IPS DF 6.9 (cell line): ENCODE measurements around the gene DDX49.

Experiments
- DNase-seq: peaks from one replicate; pipeline ENCODE4 v3.0.0-alpha.2; 2013; ENCODE audit warnings: low read depth, low spot score
- H3K27ac ChIP-seq: one replicate; pipeline ENCODE4 v1.5.1; 2013; ENCODE audit warnings: low read length, control low read depth
- H3K27me3 ChIP-seq: 2 replicates; pipeline ENCODE4 v1.6.1; 2013; ENCODE audit warnings: mild to moderate bottlenecking, low read length; ENCODE audit not compliant: control insufficient read depth, insufficient read depth
- H3K36me3 ChIP-seq: 2 replicates; pipeline ENCODE4 v1.6.1; 2013; ENCODE audit warnings: low read length; ENCODE audit not compliant: control insufficient read depth, insufficient read depth
- H3K4me1 ChIP-seq: 2 replicates; pipeline ENCODE4 v1.6.1; 2013; ENCODE audit warnings: low read length; ENCODE audit not compliant: control insufficient read depth, insufficient read depth
- H3K4me3 ChIP-seq: 2 replicates; pipeline ENCODE4 v1.5.1; 2013; ENCODE audit warnings: mild to moderate bottlenecking, low read length
- H3K9me3 ChIP-seq: 2 replicates; pipeline ENCODE4 v1.6.1; 2013; ENCODE audit warnings: low read length, inconsistent platforms; ENCODE audit not compliant: control insufficient read depth, insufficient read depth
- WGBS: extraction: QIAGEN DNeasy Blood & Tissue Kit; methylation state at CpG from one replicate; pipeline ENCODE4 v1.1.7; 2013; ENCODE audit warnings: mixed read lengths, missing lambda C conversion rate; ENCODE audit not compliant: insufficient read length, insufficient coverage; 5-methylcytosine and 5-hydroxymethylcytosine counted together

DDX49 gene

DNA sequence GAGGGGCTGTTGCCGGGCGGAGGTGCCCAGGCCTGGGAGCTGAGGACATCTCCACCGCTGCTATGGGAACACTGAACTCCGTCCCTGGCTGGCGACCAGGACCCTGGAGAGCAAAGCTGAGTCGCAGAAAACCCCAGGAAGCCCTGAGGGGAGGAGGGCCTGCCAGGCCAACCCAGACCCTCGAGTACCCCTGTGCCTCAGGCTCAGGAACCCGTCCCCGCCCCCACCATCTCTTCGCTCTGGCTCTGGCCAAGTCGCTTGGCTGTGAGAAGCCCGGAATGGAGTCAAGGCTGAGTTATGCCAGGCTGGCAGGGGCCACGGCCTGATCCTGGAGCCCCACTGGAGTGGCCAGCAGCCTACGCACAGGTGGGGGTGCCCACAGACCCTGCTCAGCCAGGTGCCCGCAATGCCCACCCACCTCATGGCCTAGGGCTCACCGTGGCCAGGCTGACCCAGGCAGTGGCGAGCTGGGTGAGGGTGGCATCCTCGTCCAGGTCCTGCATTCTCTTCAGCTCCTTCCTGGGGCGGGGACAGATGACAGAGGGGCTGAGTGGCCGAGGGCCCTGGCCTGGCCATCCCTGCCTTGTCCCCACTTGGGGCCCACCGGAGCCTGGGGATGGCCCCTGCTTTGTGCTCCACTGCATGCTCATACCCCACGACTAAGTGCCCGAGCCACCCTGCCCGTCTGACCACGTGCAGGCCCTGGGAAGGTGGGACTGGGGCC, 15.0 kb upstream of the DDX49 start:
- DNase-seq = no peak
- Histone ChIP-seq H3K4me1 (no peaks in the 10 kb centered on the region), H3K9me3 (no peaks in the 10 kb centered on the region), H3K4me3 (no peak overlapping the region), H3K27me3 (no peaks in the 10 kb centered on the region), H3K27ac (no peak overlapping the region), H3K36me3 (peaks cover 25% of the 10 kb centered on the region)
- no CpG with 5 or more reads among the region's 25 CpGs for WGBS

DNA sequence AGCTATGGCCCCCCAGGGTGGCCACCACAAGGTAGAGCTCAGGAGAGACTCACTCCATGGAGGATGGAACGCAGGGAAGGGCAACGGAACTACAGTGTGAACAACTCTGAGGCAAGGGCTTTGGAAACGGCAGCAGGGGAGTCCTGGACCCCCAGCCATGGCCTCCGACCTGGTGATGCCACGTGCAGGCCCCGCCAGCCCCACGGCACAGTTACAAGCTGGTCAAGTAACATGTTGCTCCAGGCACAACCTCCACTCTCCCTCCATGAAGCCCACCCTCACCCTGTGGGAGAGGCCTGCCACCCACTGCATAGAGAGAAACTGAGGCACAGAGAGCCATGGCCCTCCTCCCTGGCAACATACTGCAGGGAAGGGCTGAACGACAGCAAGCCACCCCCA, 14.5 kb upstream of the DDX49 start:
- peaks cover 25% of the 10 kb centered on the region for H3K36me3 ChIP-seq
- H3K4me1 ChIP-seq = no peaks in the 10 kb centered on the region
- no peaks in the 10 kb centered on the region for H3K9me3 ChIP-seq
- H3K27ac ChIP-seq = no peak overlapping the region
- no peaks in the 10 kb centered on the region for H3K27me3 ChIP-seq
- no peak overlapping the region for H3K4me3 ChIP-seq
- WGBS = no CpG with 5 or more reads among the region's 8 CpGs
- no peak for DNase-seq

DNA sequence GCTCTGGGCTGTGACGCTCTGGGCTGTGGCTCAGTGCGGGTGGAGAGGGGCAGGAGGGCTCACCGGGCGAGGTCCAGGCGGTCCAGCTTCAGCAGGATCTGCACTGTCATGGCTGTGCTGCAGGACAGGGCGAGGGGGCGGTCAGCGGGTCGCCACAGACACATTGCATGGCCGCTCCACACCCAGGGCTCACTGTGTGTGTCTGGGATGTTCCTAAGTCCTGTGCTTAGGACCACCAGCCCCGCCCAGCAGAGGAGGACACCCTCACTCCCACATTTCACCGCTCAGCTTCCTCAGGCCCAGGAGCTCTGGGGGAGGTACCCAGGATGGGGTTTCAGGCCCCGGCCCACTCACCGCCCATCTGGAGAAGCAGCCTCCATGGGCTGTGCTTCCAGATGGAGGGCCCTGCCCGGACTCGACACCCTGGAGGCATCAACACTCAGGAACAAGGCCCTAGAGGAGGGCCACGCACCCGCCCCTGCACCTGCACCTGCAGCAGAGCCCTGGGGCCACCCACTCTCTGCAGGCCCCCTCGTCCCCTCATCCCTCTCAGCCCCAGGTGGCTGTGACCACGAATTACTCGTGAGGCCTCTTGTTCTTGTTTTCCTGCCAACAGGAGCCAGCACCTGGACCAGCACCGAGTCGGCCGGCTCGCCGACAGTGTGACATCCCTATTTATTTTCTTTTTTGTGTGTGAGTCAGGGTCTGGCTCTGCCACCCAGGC, 13.8 kb upstream of the DDX49 start:
- Histone ChIP-seq H3K27ac (no peak overlapping the region), H3K4me3 (no peak overlapping the region), H3K27me3 (no peaks in the 10 kb centered on the region), H3K36me3 (peaks cover 25% of the 10 kb centered on the region), H3K9me3 (no peaks in the 10 kb centered on the region), H3K4me1 (no peaks in the 10 kb centered on the region)
- WGBS = no CpG with 5 or more reads among the region's 26 CpGs
- no peak for DNase-seq

DNA sequence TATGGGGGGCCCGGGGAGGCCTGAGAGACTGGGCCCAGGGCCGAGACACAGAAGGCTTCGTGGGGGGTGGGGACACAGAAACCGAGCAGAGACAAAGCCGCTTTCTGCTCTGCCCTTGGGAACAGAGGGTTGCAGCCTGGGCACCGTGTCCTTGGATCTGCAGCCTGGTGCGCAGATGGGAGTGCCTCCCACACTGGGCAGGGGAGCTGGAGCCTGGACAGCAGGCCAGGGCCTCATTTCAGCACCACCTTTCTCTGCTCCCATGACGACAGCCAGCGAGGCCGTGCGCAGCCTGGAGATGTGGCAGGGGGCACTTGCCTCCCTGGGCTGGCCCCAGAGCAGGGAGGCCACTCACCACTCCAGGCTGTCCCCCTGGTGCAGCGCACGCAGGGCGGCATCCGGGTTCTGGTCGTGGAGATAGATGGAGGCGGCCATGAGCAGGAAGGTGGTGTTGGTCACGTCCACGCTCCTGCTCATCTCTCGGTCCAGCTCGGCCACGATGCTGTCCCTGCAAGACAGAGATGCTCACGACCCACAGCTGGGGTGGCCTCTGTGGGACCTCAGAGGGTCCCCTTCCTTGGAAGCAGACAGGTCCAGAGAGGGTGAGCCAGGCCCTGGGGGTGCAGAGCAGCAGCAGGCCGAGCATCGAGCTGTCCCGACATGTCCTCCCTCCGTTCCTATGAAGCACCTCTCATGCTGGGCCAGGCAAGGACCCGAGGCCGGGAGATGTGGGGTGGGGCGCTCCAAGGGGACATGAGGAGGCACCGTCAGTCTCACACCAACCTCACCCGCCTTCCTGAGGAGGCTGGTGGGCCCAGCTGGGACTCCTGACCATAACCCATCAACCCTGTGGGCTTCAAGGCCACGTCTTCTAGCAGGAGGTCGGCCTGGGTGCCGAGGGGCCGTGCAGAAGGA, 12.7 kb upstream of the DDX49 start:
- Histone ChIP-seq H3K27me3 (no peaks in the 10 kb centered on the region), H3K4me3 (no peak overlapping the region), H3K27ac (no peak overlapping the region), H3K9me3 (no peaks in the 10 kb centered on the region), H3K4me1 (no peaks in the 10 kb centered on the region), H3K36me3 (peaks cover 25% of the 10 kb centered on the region)
- no CpG with 5 or more reads among the region's 36 CpGs for WGBS
- no peak for DNase-seq

DNA sequence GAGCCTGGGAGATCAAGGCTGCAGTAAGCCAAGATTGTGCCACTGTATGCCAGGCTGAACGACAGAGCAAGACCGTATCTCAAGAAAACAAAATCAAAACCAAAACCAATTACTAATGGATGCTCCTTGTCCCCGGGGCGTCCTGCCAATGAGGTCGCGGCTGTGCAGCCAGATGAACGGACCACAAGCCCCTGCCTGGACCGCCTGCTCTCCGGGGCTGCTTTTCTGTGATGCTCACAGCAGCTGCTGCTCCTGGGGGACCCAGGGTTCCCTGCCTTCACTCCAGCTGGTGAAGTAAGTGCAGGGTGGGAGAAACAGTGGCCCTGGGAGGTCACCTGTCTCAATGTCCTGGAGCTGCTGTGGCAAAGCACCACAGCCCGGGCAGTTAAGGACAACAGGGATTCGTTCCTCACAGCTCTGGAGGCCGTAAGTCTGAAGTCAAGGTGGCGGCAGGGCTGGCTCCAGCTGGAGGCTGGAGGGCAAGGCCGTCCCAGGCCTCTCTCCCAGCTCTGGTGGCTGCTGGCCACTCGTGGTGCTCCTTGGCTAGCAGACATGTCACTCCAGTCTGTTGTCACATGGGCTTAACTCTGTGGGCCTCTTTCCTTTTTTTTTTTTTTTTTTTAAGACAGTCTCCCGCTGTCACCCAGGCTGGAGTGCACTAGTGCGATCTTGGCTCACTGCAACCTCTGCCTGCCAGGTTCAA, 10.4 kb upstream of the DDX49 start:
- Histone ChIP-seq H3K4me1 (no peaks in the 10 kb centered on the region), H3K36me3 (peaks cover 30% of the 10 kb centered on the region), H3K27me3 (no peaks in the 10 kb centered on the region), H3K9me3 (no peaks in the 10 kb centered on the region), H3K4me3 (no peak overlapping the region), H3K27ac (no peak overlapping the region)
- WGBS = no CpG with 5 or more reads among the region's 17 CpGs
- DNase-seq = no peak

DNA sequence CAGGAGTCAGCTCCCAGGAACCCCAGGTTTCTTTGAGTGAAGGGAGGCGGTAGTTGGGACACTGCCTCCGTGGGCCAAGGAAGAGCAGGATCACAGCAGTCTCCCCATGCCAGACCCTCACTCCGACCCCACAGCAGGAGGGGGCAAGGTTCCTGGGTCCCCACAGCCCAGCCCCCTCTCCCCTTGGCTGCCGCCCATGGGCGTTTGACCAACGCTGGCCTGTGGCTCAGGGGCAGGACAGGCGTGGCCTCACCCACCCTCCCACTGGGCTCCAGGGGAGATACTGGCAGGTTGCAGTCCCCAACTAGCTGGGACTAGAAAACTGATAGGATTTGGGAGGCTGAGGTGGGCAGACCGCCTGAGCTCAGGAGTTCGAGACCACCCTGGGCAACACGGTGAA, 9.5 kb upstream of the DDX49 start:
- Histone ChIP-seq H3K4me1 (no peaks in the 10 kb centered on the region), H3K36me3 (peaks cover 26% of the 10 kb centered on the region), H3K27ac (no peak overlapping the region), H3K9me3 (no peaks in the 10 kb centered on the region), H3K27me3 (no peaks in the 10 kb centered on the region), H3K4me3 (no peak overlapping the region)
- no CpG with 5 or more reads among the region's 10 CpGs for WGBS
- no peak for DNase-seq

DNA sequence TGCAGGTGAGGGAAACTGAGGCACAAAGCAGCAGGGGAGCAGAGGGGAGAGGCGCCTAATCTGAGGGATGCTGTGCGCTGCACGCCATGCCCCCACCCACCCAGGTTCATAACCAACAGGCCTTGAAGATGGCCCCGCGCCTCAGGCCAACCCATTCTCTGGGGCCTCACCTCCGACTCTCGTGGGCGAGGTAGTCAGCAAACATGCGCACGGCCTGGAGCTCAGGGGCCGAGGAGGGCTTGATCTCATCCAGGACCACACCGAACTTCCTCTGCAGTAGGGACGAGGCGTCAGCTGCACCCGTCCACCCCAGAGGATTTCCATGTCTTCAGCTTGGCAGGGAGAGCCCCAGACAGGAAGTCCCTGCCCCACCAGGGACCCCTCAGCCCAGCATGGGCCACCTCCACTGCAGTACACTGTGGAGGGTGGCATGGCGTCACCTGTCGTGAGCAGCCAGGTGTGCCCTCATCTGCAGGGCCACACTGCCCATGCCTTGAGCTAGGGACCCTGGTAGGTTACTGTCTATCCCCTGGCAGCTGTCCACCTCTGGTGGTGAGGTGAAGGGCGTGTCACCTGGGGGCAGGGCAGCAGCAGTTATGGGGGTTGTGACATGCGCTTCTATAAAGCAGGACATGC, 8.6 kb upstream of the DDX49 start:
- DNase-seq = no peak
- Histone ChIP-seq H3K27me3 (no peaks in the 10 kb centered on the region), H3K36me3 (peaks cover 26% of the 10 kb centered on the region), H3K4me1 (no peaks in the 10 kb centered on the region), H3K27ac (no peak overlapping the region), H3K4me3 (no peak overlapping the region), H3K9me3 (no peaks in the 10 kb centered on the region)
- WGBS = no CpG with 5 or more reads among the region's 19 CpGs

DNA sequence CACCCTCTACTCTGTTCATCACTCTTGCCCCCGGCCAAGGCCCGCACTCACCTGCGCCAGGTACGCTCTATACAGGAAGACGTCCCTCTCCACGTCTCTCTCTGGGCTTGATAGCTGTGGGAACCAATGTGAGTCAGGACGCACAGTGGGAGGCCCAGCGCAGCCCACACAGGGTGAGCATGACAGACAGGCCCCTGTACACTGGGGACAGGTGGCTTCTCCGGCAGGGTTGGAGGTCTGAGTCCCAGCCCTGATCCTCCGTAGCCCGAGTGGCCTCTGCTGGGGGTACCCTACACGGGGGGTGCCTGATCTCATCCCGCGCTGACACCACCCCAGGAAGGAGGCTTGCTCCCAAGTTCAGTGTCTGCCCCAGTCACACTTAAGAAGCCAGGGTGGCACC, 6.6 kb upstream of the DDX49 start:
- Histone ChIP-seq H3K36me3 (peaks cover 12% of the 10 kb centered on the region), H3K4me1 (no peaks in the 10 kb centered on the region), H3K4me3 (no peak overlapping the region), H3K27ac (no peak overlapping the region), H3K9me3 (no peaks in the 10 kb centered on the region), H3K27me3 (no peaks in the 10 kb centered on the region)
- WGBS = no CpG with 5 or more reads among the region's 14 CpGs
- no peak for DNase-seq

DNA sequence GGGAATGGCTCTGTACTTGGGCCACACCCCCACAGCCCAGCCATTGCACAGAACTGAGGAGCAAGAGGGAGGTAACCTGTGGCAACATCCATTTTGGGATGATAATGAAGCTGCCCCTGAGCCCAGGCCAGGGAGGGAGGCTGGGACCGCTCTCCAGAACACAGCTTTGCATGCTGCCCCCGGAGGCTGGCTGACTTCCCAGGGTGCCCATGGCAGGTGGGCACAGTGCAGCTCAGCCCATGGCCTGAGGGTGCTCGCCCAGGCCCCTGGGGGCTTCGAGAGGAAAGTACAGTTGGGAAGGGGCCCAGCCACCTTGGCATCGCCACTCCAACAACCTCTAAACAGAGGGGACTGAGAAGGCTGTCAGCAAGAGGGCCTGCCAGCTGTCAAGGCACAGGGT, 6.0 kb upstream of the DDX49 start:
- no peaks in the 10 kb centered on the region for H3K27me3 ChIP-seq
- no peaks in the 10 kb centered on the region for H3K9me3 ChIP-seq
- H3K27ac ChIP-seq = no peak overlapping the region
- peaks cover 11% of the 10 kb centered on the region for H3K36me3 ChIP-seq
- WGBS = no CpG with 5 or more reads among the region's 5 CpGs
- DNase-seq = no peak
- no peaks in the 10 kb centered on the region for H3K4me1 ChIP-seq
- H3K4me3 ChIP-seq = no peak overlapping the region
